Breast epithelium (tissue), 4 donors: ENCODE measurements around the gene MGAT4A. TPM values are rescaled to one million over a fixed set of nuclear protein-coding genes. Genes with fewer than 3 reads are reported as not detected.

Experiments
- DNase-seq, 2 donors: peaks; one replicate each; pipeline ENCODE4 v3.0.0-alpha.2; 2019; ENCODE audit warnings: low spot score in 2 of 2
- H3K27ac ChIP-seq, 2 donors: fragments of 200-600 bp; sonication (generic) in 1 of 2; one replicate each; pipeline ENCODE4 v1.5.1; 2016 to 2019; ENCODE audit warnings: mild to moderate bottlenecking in 1 of 2
- H3K27me3 ChIP-seq, 2 donors: fragments of 200-600 bp; sonication (generic) in 1 of 2; one replicate each; pipeline versions ENCODE4 v1.5.1 to v1.6.0; 2017 to 2019; ENCODE audit warnings: control low read depth in 1 of 2, mild to moderate bottlenecking in 1 of 2
- H3K36me3 ChIP-seq: fragments of 200-600 bp; one replicate; pipeline ENCODE4 v1.5.1; 2019
- H3K4me1 ChIP-seq, 2 donors: fragments of 200-600 bp; sonication (generic); one replicate each; pipeline ENCODE4 v1.5.1; 2016 to 2019; ENCODE audit warnings: control low read depth in 1 of 2
- H3K4me3 ChIP-seq, 3 donors: fragments of 200-600 bp; sonication (generic); 1 replicate in 2 of 3; 2 replicates in 1 of 3; pipeline ENCODE4 v1.5.1; 2016 to 2019; ENCODE audit warnings: mild to moderate bottlenecking in 3 of 3, moderate library complexity in 2 of 3
- H3K9me3 ChIP-seq, 2 donors: fragments of 200-600 bp; sonication (generic) in 1 of 2; one replicate each; pipeline ENCODE4 v1.5.1; 2016 to 2019; ENCODE audit warnings: control low read depth in 1 of 2
- CTCF ChIP-seq, 3 donors: fragments of 450-650 bp; IDR thresholded peaks; one replicate each; pipeline ENCODE4 v1.5.1; 2016 to 2017; ENCODE audit warnings: antibody characterized with exemption in 3 of 3, mild to moderate bottlenecking in 3 of 3, moderate library complexity in 3 of 3
- POLR2A ChIP-seq: fragments of 450-650 bp; IDR thresholded peaks from one replicate; pipeline ENCODE4 v1.6.1; 2016; ENCODE audit warnings: antibody characterized with exemption, mild to moderate bottlenecking, moderate library complexity
- POLR2AphosphoS5 ChIP-seq, 3 donors: sonication (generic); formaldehyde crosslinking; IDR thresholded peaks; one replicate each; pipeline ENCODE4 v1.6.1; 2017; ENCODE audit warnings: antibody characterized with exemption in 3 of 3
- intact Hi-C: fragments of 100-400 bp; cut with DNase I; formaldehyde crosslinking; loops from one replicate; pipeline ENCODE4 v1.15.1; 2023; ENCODE audit warnings: low total_unique reads
- total RNA-seq, 3 donors: library from RNA; depleted of rRNA; stranded (reverse); fragments of >200 nt; gene quantifications; one replicate each; pipeline ENCODE4 v1.1.0, GENCODE V29; 2016

Gene MGAT4A
- total RNA-seq, 3 donors from 2014 or later = 28.6 to 41.1 (median 34.4) TPM

GRCh38 chr2:98708396-98709186, 22.3 kb downstream of the MGAT4A start:
- Histone ChIP-seq H3K36me3 (no peaks in the 10 kb centered on the region), H3K27ac (peak overlapping the region; percentile 44 to 50), H3K27me3 (no peaks in the 10 kb centered on the region), H3K9me3 (no peaks in the 10 kb centered on the region), H3K4me1 (peaks cover 0 to 3% of the 10 kb centered on the region in 2 donors), H3K4me3 (no peak overlapping the region)
- no peak for DNase-seq
- TF ChIP-seq POLR2AphosphoS5 (IDR thresholded peaks at IDR 0.05) = no peak
- TF ChIP-seq POLR2A = no peak
- no peak for TF ChIP-seq CTCF (IDR thresholded peaks at IDR 0.05)
- intact Hi-C loops = no loop called here

- H3K4me1 ChIP-seq = peaks cover 0 to 12% of the 10 kb centered on the region in 2 donors
- DNase-seq = no peak
- no peaks in the 10 kb centered on the region for H3K9me3 ChIP-seq
- H3K27ac ChIP-seq = no peak overlapping the region
- TF ChIP-seq CTCF (IDR thresholded peaks at IDR 0.05) (no peak), POLR2AphosphoS5 (IDR thresholded peaks at IDR 0.05) (no peak), POLR2A (no peak)
- intact Hi-C loops = no loop called here
- H3K4me3 ChIP-seq = no peak overlapping the region
- no peaks in the 10 kb centered on the region for H3K27me3 ChIP-seq
- H3K36me3 ChIP-seq = no peaks in the 10 kb centered on the region
Measured at GRCh38 chr2:98706591-98706990, 24.3 kb downstream of the MGAT4A start.

GRCh38 chr2:98705333-98705617, 25.7 kb downstream of the MGAT4A start:
- DNase-seq = no peak
- intact Hi-C loops = no loop called here
- Histone ChIP-seq H3K36me3 (no peaks in the 10 kb centered on the region), H3K9me3 (no peaks in the 10 kb centered on the region), H3K4me1 (peaks cover 0 to 16% of the 10 kb centered on the region in 2 donors), H3K27ac (no peak overlapping the region), H3K27me3 (no peaks in the 10 kb centered on the region), H3K4me3 (no peak overlapping the region)
- TF ChIP-seq POLR2A (no peak), CTCF (IDR thresholded peaks at IDR 0.05) (no peak), POLR2AphosphoS5 (IDR thresholded peaks at IDR 0.05) (no peak)

- no peaks in the 10 kb centered on the region for H3K9me3 ChIP-seq
- H3K27me3 ChIP-seq = no peaks in the 10 kb centered on the region
- DNase-seq = no peak
- no peak for TF ChIP-seq POLR2AphosphoS5 (IDR thresholded peaks at IDR 0.05)
- TF ChIP-seq CTCF (IDR thresholded peaks at IDR 0.05) = no peak
- no peak for TF ChIP-seq POLR2A
- no peak overlapping the region for H3K4me3 ChIP-seq
- intact Hi-C loops = no loop called here
- H3K27ac ChIP-seq = no peak overlapping the region
- peaks cover 0 to 13% of the 10 kb centered on the region in 2 donors for H3K4me1 ChIP-seq
- H3K36me3 ChIP-seq = no peaks in the 10 kb centered on the region
Measured at GRCh38 chr2:98704499-98705332, 26.2 kb downstream of the MGAT4A start.

GRCh38 chr2:98703738-98704137, 27.2 kb downstream of the MGAT4A start:
- DNase-seq = no peak
- peaks cover 0 to 12% of the 10 kb centered on the region in 2 donors for H3K4me1 ChIP-seq
- TF ChIP-seq CTCF (IDR thresholded peaks at IDR 0.05) = no peak
- TF ChIP-seq POLR2A = no peak
- no peak for TF ChIP-seq POLR2AphosphoS5 (IDR thresholded peaks at IDR 0.05)

More at GRCh38 chr2:98703738-98704137, 27.2 kb downstream of the MGAT4A start:
- intact Hi-C loops = no loop called here
- Histone ChIP-seq H3K36me3 (no peaks in the 10 kb centered on the region), H3K27ac (peak overlapping the region in 1 of 2 donors; percentile 29), H3K4me3 (no peak overlapping the region), H3K27me3 (no peaks in the 10 kb centered on the region), H3K9me3 (no peaks in the 10 kb centered on the region)
